Activated CD4-positive, alpha-beta T cell treated with anti-CD3 and anti-CD28 coated beads for 36 hours (primary cell): ENCODE data around the gene ARSJ. TPM values are rescaled to one million over a fixed set of nuclear protein-coding genes. Genes with fewer than 3 reads are reported as not detected.
"Not testable (repeated sequence)": the region's sequence is repeated elsewhere in the genome, so short reads cannot be mapped to it uniquely, and the experiment has no call there.

Experiments used
- ATAC-seq: fragments of 200-7000 bp; cut with Tn5 transposase; one replicate; pipeline ENCODE4 v1.10.0; 2021; ENCODE audit warnings: mild to moderate bottlenecking, moderate library complexity
- CTCF ChIA-PET: fragments of 350-600 bp; sonication (Branson Sonifier 250); formaldehyde crosslinking; loops from one replicate; lab custom pipeline; 2021; ENCODE audit warnings: antibody characterized with exemption; lab: Charles Lee
- POLR2A ChIA-PET: fragments of 350-600 bp; sonication (Branson Sonifier 250); formaldehyde crosslinking; loops from one replicate; lab custom pipeline; 2021; ENCODE audit warnings: antibody characterized with exemption, inconsistent platforms; lab: Charles Lee
- DNase-seq: peaks from one replicate; pipeline ENCODE4 v3.0.0-alpha.2; 2020
- H3K27ac Mint-ChIP-seq: one replicate; pipeline ENCODE4 v1.8.0; 2021; ENCODE audit warnings: mixed read lengths
- H3K27me3 Mint-ChIP-seq: one replicate; pipeline ENCODE4 v1.8.0; 2021; ENCODE audit warnings: mixed read lengths
- H3K36me3 Mint-ChIP-seq: one replicate; pipeline ENCODE4 v1.8.0; 2021; ENCODE audit warnings: low read depth, mixed read lengths
- H3K4me1 Mint-ChIP-seq: one replicate; pipeline ENCODE4 v1.8.0; 2021; ENCODE audit warnings: mixed read lengths
- H3K4me3 Mint-ChIP-seq: one replicate; pipeline ENCODE4 v1.8.0; 2021; ENCODE audit warnings: mild to moderate bottlenecking, moderate library complexity, mixed read lengths
- H3K9me3 Mint-ChIP-seq: one replicate; pipeline ENCODE4 v1.8.0; 2021; ENCODE audit warnings: low read depth, mixed read lengths
- intact Hi-C, 2 experiments: fragments of 100-400 bp; cut with DNase I in 1 of 2; cut with micrococcal nuclease in 1 of 2; formaldehyde crosslinking; loops; one replicate each; pipeline versions ENCODE4 v1.14.2 to v1.15.1; 2022 to 2024; cut with DNase I, micrococcal nuclease
- total RNA-seq, 2 experiments: library from RNA; stranded (reverse); gene quantifications; one replicate each; pipeline ENCODE4 v1.2.3, GENCODE V29; 2021

ARSJ gene
- total RNA-seq, 2 experiments from 2014 or later: 0.05 TPM; not detected in 1

- H3K36me3 Mint-ChIP-seq: no peaks in the 10 kb centered on the region
- CTCF ChIA-PET: interaction anchor here (1.6 to 1.8 kb wide), 2 partner anchors 9 to 227 kb away, joined by 3 to 4 read pairs; no protein-coding TSS in a partner anchor
- no peak overlapping the region for H3K27ac Mint-ChIP-seq
These were observed 25.6 kb downstream of the ARSJ start for GRCh38 chr4:113953888-113954287.

GRCh38 chr4:113952452-113953029, 26.9 kb downstream of the ARSJ start:
- peaks cover 8% of the 10 kb centered on the region for H3K27me3 Mint-ChIP-seq
- intact Hi-C loops: loop anchor here (1.0 to 10.0 kb wide), 7 partner anchors 119 to 740 kb away; no protein-coding TSS in a partner anchor
- no peaks in the 10 kb centered on the region for H3K36me3 Mint-ChIP-seq
- ATAC-seq: peak; percentile 83
- H3K27ac Mint-ChIP-seq: no peak overlapping the region
- peaks cover 4% of the 10 kb centered on the region for H3K4me1 Mint-ChIP-seq
- H3K4me3 Mint-ChIP-seq: no peak overlapping the region
- ChIA-PET CTCF (interaction anchor here (0.7 to 2.9 kb wide), 8 partner anchors 8 to 1518 kb away, joined by 3 to 15 read pairs (median 4); no protein-coding TSS in a partner anchor), POLR2A (interaction anchor here (0.7 kb wide), 1 partner anchor 10 kb away, joined by 5 read pairs; no protein-coding TSS in a partner anchor)
- no peaks in the 10 kb centered on the region for H3K9me3 Mint-ChIP-seq
- DNase-seq: peak; percentile 30

More at GRCh38 chr4:113953888-113954287, 25.6 kb downstream of the ARSJ start:
- POLR2A ChIA-PET: no interaction called here
- ATAC-seq: no peak
- H3K27me3 Mint-ChIP-seq: peaks cover 9% of the 10 kb centered on the region
- H3K4me1 Mint-ChIP-seq: peaks cover 4% of the 10 kb centered on the region
- DNase-seq: no peak
- no peak overlapping the region for H3K4me3 Mint-ChIP-seq
- no peaks in the 10 kb centered on the region for H3K9me3 Mint-ChIP-seq
- intact Hi-C loops: loop anchor here (2.0 to 10.0 kb wide), 6 partner anchors 227 to 738 kb away; no protein-coding TSS in a partner anchor

- no peak overlapping the region for H3K4me3 Mint-ChIP-seq
- no peak overlapping the region for H3K27ac Mint-ChIP-seq
- ATAC-seq (no peak), DNase-seq (no peak)
- H3K36me3 Mint-ChIP-seq: no peaks in the 10 kb centered on the region
- H3K4me1 Mint-ChIP-seq: peaks cover 4% of the 10 kb centered on the region
- ChIA-PET CTCF (interaction anchor here (1.0 to 2.9 kb wide), 4 partner anchors 30 to 166 kb away, joined by 3 to 15 read pairs (median 6); no protein-coding TSS in a partner anchor), POLR2A (no interaction called here)
- intact Hi-C loops: loop anchor here (5.0 to 10.0 kb wide), 3 partner anchors 231 to 741 kb away; no protein-coding TSS in a partner anchor
- peaks cover 7% of the 10 kb centered on the region for H3K27me3 Mint-ChIP-seq
- no peaks in the 10 kb centered on the region for H3K9me3 Mint-ChIP-seq
These were observed 28.2 kb downstream of the ARSJ start for GRCh38 chr4:113951263-113951662.

GRCh38 chr4:113950207-113950606, 29.2 kb downstream of the ARSJ start:
- no peaks in the 10 kb centered on the region for H3K9me3 Mint-ChIP-seq
- no peaks in the 10 kb centered on the region for H3K36me3 Mint-ChIP-seq
- H3K27me3 Mint-ChIP-seq: peaks cover 7% of the 10 kb centered on the region
- H3K4me3 Mint-ChIP-seq: no peak overlapping the region
- H3K27ac Mint-ChIP-seq: no peak overlapping the region
- ATAC-seq: no peak
- ChIA-PET CTCF (interaction anchor here (0.7 to 2.9 kb wide), 5 partner anchors 8 to 400 kb away, joined by 3 to 15 read pairs (median 3); no protein-coding TSS in a partner anchor), POLR2A (no interaction called here)
- H3K4me1 Mint-ChIP-seq: peaks cover 9% of the 10 kb centered on the region
- intact Hi-C loops: loop anchor here (5.0 to 10.0 kb wide), 3 partner anchors 232 to 742 kb away; no protein-coding TSS in a partner anchor
- no peak for DNase-seq

- no peaks in the 10 kb centered on the region for H3K36me3 Mint-ChIP-seq
- no peak overlapping the region for H3K27ac Mint-ChIP-seq
- ChIA-PET POLR2A (interaction anchor here (0.7 kb wide), 1 partner anchor 67 kb away, joined by 3 read pairs; no protein-coding TSS in a partner anchor), CTCF (interaction anchor here (0.6 kb wide), 2 partner anchors 124 to 246 kb away, joined by 3 read pairs; no protein-coding TSS in a partner anchor)
- ATAC-seq: no peak
- intact Hi-C loops: no loop called here
- no peaks in the 10 kb centered on the region for H3K9me3 Mint-ChIP-seq
- H3K4me3 Mint-ChIP-seq: no peak overlapping the region
- peaks cover 2% of the 10 kb centered on the region for H3K27me3 Mint-ChIP-seq
- peaks cover 17% of the 10 kb centered on the region for H3K4me1 Mint-ChIP-seq
- no peak for DNase-seq
These were observed 32.0 kb downstream of the ARSJ start for GRCh38 chr4:113947484-113947883.

GRCh38 chr4:113945906-113946305, 33.5 kb downstream of the ARSJ start:
- ATAC-seq (no peak), DNase-seq (no peak)
- Mint-ChIP-seq H3K27me3 (peaks cover 2% of the 10 kb centered on the region), H3K36me3 (no peaks in the 10 kb centered on the region), H3K4me1 (peaks cover 15% of the 10 kb centered on the region), H3K27ac (no peak overlapping the region), H3K4me3 (no peak overlapping the region), H3K9me3 (no peaks in the 10 kb centered on the region)
- intact Hi-C loops: no loop called here
- ChIA-PET CTCF (interaction anchor here (1.1 to 1.3 kb wide), 2 partner anchors 9 to 13 kb away, joined by 3 read pairs; no protein-coding TSS in a partner anchor), POLR2A (no interaction called here)

GRCh38 chr4:113943863-113944262, 35.6 kb downstream of the ARSJ start:
- ChIA-PET CTCF (no interaction called here), POLR2A (no interaction called here)
- ATAC-seq (no peak), DNase-seq (peak; percentile 5)
- peaks cover 15% of the 10 kb centered on the region for H3K4me1 Mint-ChIP-seq
- no peaks in the 10 kb centered on the region for H3K36me3 Mint-ChIP-seq
- H3K27me3 Mint-ChIP-seq: no peaks in the 10 kb centered on the region
- no peak overlapping the region for H3K4me3 Mint-ChIP-seq
- intact Hi-C loops: no loop called here
- H3K27ac Mint-ChIP-seq: no peak overlapping the region
- no peaks in the 10 kb centered on the region for H3K9me3 Mint-ChIP-seq

GRCh38 chr4:113943085-113943484, 36.4 kb downstream of the ARSJ start:
- Mint-ChIP-seq H3K9me3 (no peaks in the 10 kb centered on the region), H3K36me3 (no peaks in the 10 kb centered on the region), H3K27me3 (no peaks in the 10 kb centered on the region), H3K4me1 (peaks cover 15% of the 10 kb centered on the region), H3K4me3 (no peak overlapping the region), H3K27ac (no peak overlapping the region)
- POLR2A ChIA-PET: no interaction called here
- CTCF ChIA-PET: no interaction called here
- ATAC-seq: no peak
- no peak for DNase-seq
- intact Hi-C loops: no loop called here

GRCh38 chr4:113941836-113942235, 37.6 kb downstream of the ARSJ start:
- intact Hi-C loops: no loop called here
- CTCF ChIA-PET: no interaction called here
- POLR2A ChIA-PET: no interaction called here
- no peak for ATAC-seq
- H3K27me3 Mint-ChIP-seq: no peaks in the 10 kb centered on the region
- H3K4me1 Mint-ChIP-seq: peaks cover 15% of the 10 kb centered on the region
- H3K9me3 Mint-ChIP-seq: no peaks in the 10 kb centered on the region
- no peak overlapping the region for H3K4me3 Mint-ChIP-seq
- H3K27ac Mint-ChIP-seq: no peak overlapping the region
- no peak for DNase-seq
- H3K36me3 Mint-ChIP-seq: no peaks in the 10 kb centered on the region

- ATAC-seq, DNase-seq, intact Hi-C loops, POLR2A ChIA-PET, H3K9me3 Mint-ChIP-seq, H3K4me1 Mint-ChIP-seq, H3K36me3 Mint-ChIP-seq, H3K27me3 Mint-ChIP-seq, H3K27ac Mint-ChIP-seq, H3K4me3 Mint-ChIP-seq: not testable (repeated sequence)
- CTCF ChIA-PET: interaction anchor here (0.6 kb wide), 1 partner anchor 465 kb away, joined by 3 read pairs; no protein-coding TSS in a partner anchor
These were observed 39.3 kb downstream of the ARSJ start for GRCh38 chr4:113940103-113940502.

- intact Hi-C loops: no loop called here
- ATAC-seq: no peak
- CTCF ChIA-PET: no interaction called here
- no peaks in the 10 kb centered on the region for H3K4me1 Mint-ChIP-seq
- POLR2A ChIA-PET: no interaction called here
- H3K4me3 Mint-ChIP-seq: no peak overlapping the region
- H3K36me3 Mint-ChIP-seq: no peaks in the 10 kb centered on the region
- H3K27me3 Mint-ChIP-seq: no peaks in the 10 kb centered on the region
- no peak overlapping the region for H3K27ac Mint-ChIP-seq
- H3K9me3 Mint-ChIP-seq: no peaks in the 10 kb centered on the region
- DNase-seq: no peak
These were observed 44.3 kb downstream of the ARSJ start for GRCh38 chr4:113935190-113935589.

GRCh38 chr4:113924706-113925105, 54.7 kb downstream of the ARSJ start:
- H3K36me3 Mint-ChIP-seq, POLR2A ChIA-PET, ATAC-seq, intact Hi-C loops, H3K9me3 Mint-ChIP-seq, CTCF ChIA-PET, H3K4me1 Mint-ChIP-seq, H3K27ac Mint-ChIP-seq, DNase-seq, H3K27me3 Mint-ChIP-seq, H3K4me3 Mint-ChIP-seq: not testable (repeated sequence)
